GM10847 (cell line): ENCODE data around the gene GAB4.

Experiments
- POLR2A ChIP-seq: IDR thresholded peaks from 2 replicates; pipeline ENCODE4 v1.6.1; 2011; ENCODE audit not compliant: insufficient read length; ENCODE audit errors: extremely low read depth

Gene GAB4

DNA sequence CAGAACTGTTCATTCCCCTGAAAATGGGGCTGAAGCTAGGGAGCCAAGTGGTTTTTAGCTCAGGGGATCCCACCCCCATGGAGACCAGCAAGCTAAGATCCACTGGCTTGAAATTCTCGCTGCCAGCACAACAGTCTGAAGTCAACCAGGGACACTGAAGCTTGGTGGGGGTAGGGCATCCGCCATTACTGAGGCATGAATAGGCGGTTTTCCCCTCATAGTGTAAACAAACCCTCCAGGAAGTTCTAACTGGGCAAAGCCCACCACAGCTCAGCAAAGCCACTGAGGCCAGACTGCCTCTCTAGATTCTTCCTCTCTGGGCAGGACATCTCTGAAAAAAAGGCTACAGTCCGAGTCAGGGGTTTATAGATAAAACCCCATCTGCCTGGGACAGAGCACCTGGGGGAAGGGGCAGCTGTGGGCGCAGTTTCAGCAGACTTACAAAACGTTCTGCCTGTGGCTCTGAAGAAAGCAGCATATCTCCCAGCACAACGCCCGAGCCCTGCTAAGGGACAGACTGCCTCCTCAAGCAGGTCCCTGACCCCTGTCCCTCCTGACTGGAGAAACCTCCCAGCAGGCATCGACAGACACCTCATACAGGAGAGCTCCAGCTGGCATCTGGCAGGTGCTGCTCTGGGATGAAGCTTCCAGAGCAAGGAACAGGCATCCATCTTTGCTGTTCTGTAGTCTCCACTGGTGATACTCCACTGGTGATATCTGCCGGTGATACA, 32.7 kb downstream of the GAB4 start:
- no peak for TF ChIP-seq POLR2A

DNA sequence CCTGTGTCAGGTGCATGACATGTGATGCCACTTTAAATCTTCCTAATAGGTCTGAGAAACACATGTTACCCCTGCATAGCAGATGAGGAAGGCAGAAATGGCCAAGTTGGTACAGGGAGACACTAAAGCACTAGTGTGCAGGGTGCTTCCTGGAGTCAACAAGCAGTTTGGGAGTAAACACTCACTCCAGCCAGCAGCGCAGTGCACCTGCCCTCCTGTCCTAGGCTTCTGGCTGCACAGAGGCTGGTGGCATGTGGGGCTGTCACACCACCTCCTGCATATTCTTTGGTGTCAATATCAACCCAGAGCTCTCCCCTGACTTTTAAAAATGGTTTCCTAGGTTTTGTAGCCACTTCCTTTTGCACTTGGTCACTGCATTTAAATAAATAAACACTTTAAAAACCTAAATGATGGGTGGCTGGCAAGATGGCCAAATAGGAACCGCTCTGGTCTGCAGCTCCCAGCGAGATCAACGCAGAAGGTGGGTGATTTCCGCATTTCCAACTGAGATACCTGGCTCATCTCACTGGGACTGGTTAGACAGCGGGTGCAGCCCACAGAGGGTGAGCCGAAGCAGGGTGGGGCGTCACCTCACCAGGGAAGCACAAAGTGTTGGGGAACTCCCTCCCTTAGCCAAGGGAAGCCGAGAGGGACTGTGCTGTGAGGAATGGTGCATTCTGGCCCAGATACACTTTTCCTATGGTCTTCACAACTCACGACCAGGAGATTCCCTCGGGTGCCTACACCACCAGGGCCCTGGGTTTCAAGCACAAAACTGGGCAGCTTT, 33.5 kb downstream of the GAB4 start:
- TF ChIP-seq POLR2A = no peak

DNA sequence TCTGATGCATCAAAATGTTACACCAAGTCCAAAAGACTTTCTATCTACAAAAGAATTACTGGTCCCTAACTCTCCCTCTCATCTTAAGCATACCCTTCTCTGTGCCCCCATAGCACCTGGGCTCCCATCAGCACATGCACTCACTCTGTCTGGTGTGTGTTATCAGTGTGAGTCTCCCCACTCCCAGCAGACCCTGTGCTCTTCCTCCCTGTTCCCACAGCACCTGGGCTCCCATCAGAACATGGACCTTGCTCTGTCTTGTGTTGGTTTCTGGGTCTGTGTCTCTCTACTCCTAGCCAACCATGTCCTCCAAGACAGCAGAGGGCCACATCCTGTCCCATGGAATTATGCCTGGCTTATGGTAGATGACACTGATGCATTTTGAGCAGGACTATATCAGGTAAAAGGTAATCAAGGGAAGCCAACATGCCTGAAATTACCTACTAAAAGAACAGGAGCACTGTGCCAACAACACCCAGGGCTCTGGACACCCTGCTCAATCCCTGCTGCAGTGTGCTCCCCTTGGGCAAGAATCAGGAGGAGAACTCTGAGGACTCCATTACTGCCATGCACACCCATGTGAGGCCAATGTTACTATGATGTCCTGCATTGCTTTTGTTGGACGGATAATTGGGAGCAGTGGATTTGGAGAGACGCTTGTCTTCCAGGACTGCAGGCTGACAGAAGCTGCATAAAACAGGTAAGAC, 34.3 kb downstream of the GAB4 start:
- TF ChIP-seq POLR2A = no peak

DNA sequence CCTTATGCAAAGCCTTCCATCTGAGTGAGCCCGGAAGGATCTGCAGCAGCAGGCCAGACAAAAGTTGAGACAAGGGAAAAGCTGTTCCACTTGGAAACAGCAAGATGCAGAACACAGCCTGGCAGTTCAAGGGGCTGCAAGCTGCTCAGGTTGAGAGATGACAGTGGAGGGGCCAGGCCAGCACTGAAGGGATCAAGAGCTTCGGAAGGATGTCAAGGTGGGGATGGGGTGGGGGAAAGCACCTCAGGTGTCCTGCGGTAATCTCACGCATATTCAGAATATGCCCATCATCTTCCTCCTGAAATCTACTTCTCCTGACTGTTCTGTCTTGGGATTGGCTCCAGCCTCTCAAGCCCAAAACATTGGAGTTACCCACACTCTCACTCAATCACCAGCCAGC, 35.7 kb downstream of the GAB4 start:
- no peak for TF ChIP-seq POLR2A

DNA sequence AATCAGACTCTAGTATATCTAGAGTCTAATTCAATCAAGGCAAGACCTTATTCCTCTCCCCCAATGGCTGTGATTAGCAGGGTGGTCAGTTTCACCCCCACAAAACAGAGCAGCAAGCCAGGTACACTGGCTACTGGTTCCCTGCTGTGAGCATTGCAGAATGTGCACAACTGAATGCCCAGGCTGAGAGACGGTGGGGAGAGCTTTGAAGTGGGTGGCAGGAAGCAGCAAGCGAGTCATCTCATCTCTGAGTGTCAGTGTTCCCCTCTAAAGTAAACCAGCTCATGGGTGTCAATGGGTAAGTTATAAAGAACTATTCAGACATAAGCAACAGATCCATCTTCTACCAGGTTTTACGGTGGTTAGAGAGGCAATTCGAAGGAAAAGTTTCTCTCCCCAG, 37.6 kb downstream of the GAB4 start:
- no peak for TF ChIP-seq POLR2A

DNA sequence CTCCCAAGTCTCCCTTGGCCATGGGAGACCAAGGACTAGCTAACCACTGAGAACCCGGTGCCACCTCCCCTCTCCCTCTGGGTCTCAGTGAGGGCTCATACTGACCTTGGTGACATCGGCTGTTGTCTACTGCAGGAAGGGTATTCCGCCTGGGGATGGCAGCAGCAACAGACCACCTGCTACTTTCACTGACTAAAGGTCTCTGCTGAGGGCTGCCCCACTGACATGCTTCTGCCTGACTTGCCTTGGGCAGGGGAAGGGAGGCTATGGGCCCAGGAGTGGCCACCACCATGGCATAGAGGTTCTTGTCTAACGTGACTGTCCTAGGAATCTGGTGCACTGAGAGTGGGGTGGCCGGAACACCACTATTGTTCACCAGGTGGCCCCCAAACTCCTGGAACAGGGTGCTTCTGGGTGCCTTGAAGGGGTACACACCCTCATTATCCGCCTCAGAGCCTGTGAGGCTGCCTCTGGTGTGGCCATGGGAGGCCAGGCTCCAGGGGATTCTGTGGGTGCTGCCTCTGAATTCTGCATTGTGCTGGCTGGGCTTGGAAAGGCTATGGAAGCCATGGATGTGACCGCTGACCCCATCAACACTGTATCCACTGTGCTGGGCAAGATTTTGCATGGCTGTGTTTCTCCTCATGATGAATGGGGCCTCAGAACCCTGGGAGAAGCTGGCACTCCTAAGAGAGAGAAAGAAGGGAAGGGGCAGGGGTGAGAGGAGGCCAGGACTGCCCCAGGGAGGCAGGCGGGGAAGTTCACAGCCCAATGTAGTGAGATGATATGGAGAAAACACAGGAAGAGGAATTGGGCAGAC, 38.3 kb downstream of the GAB4 start:
- no peak for TF ChIP-seq POLR2A

DNA sequence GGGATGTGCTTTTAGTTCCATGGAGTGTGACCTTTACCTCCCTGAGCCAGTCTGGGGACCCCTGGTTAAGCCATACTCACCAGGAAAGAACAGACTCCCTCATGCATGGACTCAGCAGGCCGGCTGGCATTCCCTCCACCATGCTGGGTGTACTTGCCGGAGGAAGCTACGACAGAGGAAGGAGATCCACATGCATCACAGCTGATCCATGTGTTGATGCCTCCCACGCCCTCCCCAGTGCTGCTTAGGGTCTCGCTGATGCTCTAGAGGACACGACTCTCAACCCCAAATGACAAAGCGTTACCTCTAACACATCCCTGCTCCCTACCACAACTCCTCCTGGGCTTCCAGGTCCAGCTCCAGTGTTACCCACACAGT, 39.8 kb downstream of the GAB4 start:
- TF ChIP-seq POLR2A = no peak

DNA sequence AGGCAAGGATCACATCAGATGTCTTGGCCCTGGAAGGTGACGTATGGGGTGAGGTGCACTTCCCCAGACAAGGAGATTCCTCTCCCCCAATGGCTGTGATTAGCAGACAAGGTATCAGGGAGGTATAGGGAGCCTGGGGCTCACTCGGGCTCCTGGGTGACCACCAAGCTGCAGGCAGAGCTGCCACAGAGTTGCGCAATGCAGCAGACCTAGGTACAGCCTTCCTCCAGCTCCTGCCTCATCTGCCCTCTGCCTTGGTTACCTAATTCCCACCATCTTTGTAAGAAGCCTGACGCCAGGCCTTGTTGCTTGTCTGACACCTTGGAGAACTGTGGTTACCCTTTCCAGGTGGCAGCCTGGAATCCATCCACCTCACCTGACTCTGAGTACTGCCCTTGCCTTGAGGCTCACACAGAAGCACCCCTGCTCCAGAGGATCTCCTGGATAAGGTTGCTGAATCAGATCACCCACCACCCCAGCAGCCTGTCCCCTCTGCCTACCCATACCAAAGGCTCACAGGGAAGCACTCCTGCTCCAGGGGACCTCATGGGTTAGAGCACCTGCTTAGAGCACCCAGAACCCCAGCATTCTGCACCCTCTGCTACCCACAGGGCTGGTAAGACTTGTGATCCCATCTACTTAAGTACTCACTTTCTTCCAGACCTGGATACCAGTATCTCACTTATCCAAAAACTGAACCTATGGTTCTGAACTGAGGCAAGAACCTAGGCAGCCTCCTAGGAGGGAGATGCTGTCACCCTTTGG, 40.4 kb downstream of the GAB4 start:
- no peak for TF ChIP-seq POLR2A

DNA sequence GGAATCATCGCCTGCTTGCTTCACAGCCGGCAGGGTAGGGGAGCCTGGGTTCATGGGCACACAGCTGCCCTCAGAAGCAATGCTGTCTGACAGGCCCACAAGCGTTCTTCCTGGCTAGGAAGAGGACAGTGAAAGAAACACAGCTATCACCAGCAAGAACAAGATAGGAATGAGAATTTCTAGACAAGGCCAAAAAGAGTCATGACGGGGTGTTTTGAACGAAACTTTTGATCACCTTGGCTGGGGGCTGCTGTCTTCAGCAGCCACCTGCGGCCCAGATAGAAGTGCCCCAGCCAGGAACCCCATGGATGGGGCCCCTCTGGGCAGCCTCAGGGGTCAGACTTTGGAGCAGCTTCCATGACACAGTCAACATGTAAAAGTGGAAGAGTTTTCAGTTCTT, 41.8 kb downstream of the GAB4 start:
- TF ChIP-seq POLR2A = no peak

DNA sequence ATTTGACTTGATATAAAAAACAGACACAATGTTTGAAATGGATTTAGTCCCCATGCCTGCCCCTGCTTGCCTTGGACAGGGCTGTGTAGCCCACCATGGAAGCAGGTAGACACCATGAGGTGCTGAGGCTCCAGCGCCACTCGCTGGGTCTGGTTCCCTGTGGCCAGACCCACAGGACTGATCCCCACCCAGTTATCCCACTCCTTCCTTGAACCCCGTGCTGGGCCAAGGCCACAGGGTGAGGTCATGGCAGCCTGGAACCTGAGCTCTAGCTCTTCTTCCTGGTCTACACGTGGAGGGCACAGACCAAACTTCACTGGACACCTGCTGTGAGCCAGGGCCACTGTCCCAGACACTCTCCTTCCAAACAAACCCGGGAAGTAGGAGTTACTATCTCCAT, 42.5 kb downstream of the GAB4 start:
- TF ChIP-seq POLR2A = no peak

DNA sequence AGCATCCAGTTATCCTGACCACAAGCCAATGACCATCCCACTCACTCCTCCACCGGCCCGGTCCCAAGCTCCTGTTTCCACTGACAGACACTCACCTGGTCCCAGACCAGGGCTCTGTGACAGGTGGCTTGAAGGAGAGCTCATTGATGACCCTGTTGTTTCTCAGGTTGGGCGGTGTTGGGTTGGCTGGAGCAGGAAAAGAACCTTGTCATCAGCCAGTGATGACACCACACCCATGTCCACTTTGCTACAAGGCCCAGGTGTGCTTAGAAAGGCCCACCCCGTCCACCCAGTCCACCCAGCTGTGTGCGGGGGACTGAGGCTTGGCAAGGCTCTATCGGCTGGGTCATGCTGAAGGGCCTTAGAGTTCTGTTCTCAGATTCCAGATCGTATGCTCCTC, 42.9 kb downstream of the GAB4 start:
- no peak for TF ChIP-seq POLR2A

DNA sequence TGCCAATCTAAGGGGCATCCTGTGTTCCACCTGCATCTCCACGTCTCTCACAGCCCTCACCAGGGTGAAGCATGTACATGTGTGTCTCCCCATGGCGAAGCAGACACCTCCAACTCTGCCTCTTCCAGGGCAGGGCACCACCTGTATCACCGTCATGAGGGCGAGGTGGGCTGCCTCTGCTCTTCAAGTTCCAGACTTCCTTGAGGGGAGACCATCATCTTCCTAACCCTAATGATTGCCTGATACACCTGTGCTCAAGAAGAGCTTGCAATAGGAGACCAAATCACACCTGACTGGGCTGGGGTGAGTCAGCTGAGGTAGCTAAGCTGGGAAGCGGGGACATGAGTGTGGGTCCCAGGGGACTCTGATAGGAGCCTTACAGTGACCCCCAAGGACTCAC, 43.7 kb downstream of the GAB4 start:
- no peak for TF ChIP-seq POLR2A

DNA sequence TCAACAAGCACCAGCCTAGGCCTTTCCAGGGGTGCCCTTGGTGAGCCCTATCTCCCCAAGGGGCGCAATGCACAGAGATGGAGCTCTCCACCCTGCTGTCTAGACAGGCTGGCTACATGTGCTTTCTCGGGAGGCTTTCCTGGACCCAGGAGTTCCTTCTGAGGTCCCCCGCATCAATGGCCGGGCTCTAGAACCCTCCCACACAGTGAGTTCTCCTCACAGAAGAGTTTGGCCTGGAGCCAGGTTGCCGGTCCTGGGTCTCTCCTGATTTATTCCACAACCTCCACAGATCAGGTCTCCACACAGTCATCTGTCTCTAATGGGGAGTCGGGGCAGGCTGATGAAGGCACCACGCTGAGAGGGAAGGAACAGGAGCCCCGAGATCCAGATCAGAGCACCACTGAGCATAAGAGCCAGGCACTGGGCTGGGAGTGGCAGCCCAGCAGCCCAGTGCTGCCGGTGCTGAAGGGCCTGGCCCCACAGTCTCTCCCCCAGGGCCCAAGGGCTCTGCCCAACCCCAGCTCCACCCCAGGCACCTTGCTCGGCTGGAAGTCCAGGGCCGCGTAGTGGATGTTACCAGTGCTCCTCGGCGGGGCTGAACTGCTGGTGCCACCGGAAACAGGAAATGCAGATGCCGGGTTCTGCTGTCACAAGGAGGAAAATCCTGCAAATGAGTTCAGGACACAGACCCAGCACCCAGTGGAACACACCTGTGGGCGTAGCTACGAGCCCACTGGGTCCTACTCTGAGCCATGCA, 44.7 kb downstream of the GAB4 start:
- TF ChIP-seq POLR2A = no peak

DNA sequence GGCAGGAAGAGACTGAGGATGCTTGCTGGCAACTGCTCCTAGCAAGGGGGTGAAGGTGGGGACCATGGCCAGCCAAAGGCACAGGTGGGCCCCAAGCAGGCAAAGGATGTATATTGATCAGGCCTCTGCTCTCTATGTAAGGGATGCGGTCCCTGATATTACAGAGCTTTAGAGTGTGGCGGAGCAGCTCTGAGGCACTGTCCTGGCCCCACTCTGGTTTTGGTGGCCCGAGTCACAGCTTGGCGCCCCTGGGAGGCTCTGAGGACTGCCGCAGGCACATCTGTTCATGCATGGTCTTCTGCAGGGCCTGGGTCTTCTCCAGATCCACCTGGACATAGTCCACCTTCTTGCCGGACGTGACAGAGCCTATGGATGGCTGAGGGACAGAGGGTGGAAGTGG, 45.5 kb downstream of the GAB4 start:
- no peak for TF ChIP-seq POLR2A

DNA sequence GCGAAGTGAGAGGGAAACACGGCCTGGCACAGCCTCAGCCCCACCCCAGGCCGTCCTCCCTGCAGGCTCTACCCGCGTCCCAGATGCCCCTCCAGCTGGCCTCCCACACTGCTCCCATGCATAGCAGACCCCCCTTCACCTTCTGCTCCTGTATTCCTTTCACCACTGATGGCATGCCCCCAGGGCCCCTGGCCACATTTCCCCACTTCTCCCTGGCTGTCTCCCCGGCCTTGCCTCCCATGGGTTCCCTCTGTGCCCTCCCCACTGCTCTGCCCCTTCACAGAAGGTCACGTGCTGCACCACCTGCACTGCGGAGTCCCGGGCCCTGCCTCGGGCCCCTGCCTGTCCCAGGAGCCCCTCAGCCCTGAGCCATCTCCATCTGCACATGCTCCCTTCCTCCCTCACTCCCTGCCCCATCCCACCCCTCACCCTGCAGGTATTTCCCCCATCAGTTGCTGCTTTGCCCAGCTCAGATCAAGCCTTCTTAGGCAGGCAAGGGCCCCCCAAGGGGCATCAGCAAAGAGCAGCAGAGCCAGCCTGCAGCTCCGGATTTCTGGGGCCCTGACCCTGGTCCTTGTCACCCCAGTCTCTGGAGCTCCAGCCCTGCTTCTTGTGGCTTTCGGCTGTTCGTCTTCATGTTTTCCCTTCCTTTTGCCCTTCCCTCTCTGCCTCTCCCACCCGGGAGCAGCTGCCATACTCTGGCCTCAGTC, 46.4 kb downstream of the GAB4 start:
- no peak for TF ChIP-seq POLR2A
